ENCODE measurements around the gene CDKAL1. TPM values are rescaled to one million over a fixed set of nuclear protein-coding genes. Genes with fewer than 3 reads are reported as not detected.

CDKAL1 gene
- total and polyA plus RNA-seq, 10 of the 15 experiments (the other 5 are each of a cell fraction or from before 2014, with no cell fraction given) = 10.7 to 26.9 (median 17.3) TPM

DNA sequence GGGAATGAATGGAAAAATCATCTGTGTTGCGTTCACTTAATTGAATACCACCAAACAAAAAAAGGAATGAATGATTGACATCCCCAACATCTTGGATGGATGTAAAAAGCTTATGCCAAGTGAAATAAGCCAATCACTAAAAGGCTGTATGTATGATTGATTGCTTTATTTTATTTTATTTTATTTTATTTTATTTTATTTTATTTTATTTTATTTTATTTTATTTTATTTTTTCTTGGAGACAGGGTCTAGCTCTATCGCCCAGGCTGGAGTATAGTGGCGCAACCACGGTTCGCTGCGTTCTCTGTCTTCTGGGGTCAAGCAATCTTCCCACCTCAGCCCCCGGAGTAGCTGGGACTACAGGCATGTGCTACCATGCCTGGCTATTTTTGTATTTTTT, 263.3 kb downstream of the CDKAL1 start (continued):
- TF ChIP-seq KLF5 (IDR thresholded peaks at IDR 0.05; ENCODE audit: partially characterized antibody) = no peak
- no peak for TF ChIP-seq EED (IDR thresholded peaks at IDR 0.05; ENCODE audit: low read depth)
- TF ChIP-seq, protein P1, sequence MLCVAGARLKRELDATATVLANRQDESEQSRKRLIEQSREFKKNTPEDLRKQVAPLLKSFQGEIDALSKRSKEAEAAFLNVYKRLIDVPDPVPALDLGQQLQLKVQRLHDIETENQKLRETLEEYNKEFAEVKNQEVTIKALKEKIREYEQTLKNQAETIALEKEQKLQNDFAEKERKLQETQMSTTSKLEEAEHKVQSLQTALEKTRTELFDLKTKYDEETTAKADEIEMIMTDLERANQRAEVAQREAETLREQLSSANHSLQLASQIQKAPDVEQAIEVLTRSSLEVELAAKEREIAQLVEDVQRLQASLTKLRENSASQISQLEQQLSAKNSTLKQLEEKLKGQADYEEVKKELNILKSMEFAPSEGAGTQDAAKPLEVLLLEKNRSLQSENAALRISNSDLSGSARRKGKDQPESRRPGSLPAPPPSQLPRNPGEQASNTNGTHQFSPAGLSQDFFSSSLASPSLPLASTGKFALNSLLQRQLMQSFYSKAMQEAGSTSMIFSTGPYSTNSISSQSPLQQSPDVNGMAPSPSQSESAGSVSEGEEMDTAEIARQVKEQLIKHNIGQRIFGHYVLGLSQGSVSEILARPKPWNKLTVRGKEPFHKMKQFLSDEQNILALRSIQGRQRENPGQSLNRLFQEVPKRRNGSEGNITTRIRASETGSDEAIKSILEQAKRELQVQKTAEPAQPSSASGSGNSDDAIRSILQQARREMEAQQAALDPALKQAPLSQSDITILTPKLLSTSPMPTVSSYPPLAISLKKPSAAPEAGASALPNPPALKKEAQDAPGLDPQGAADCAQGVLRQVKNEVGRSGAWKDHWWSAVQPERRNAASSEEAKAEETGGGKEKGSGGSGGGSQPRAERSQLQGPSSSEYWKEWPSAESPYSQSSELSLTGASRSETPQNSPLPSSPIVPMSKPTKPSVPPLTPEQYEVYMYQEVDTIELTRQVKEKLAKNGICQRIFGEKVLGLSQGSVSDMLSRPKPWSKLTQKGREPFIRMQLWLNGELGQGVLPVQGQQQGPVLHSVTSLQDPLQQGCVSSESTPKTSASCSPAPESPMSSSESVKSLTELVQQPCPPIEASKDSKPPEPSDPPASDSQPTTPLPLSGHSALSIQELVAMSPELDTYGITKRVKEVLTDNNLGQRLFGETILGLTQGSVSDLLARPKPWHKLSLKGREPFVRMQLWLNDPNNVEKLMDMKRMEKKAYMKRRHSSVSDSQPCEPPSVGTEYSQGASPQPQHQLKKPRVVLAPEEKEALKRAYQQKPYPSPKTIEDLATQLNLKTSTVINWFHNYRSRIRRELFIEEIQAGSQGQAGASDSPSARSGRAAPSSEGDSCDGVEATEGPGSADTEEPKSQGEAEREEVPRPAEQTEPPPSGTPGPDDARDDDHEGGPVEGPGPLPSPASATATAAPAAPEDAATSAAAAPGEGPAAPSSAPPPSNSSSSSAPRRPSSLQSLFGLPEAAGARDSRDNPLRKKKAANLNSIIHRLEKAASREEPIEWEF (IDR thresholded peaks at IDR 0.05; ENCODE audit: insufficient replicate concordance, low read depth, low read length) = no peak
- TF ChIP-seq, protein P2, sequence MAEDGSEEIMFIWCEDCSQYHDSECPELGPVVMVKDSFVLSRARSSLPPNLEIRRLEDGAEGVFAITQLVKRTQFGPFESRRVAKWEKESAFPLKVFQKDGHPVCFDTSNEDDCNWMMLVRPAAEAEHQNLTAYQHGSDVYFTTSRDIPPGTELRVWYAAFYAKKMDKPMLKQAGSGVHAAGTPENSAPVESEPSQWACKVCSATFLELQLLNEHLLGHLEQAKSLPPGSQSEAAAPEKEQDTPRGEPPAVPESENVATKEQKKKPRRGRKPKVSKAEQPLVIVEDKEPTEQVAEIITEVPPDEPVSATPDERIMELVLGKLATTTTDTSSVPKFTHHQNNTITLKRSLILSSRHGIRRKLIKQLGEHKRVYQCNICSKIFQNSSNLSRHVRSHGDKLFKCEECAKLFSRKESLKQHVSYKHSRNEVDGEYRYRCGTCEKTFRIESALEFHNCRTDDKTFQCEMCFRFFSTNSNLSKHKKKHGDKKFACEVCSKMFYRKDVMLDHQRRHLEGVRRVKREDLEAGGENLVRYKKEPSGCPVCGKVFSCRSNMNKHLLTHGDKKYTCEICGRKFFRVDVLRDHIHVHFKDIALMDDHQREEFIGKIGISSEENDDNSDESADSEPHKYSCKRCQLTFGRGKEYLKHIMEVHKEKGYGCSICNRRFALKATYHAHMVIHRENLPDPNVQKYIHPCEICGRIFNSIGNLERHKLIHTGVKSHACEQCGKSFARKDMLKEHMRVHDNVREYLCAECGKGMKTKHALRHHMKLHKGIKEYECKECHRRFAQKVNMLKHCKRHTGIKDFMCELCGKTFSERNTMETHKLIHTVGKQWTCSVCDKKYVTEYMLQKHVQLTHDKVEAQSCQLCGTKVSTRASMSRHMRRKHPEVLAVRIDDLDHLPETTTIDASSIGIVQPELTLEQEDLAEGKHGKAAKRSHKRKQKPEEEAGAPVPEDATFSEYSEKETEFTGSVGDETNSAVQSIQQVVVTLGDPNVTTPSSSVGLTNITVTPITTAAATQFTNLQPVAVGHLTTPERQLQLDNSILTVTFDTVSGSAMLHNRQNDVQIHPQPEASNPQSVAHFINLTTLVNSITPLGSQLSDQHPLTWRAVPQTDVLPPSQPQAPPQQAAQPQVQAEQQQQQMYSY (CRISPR knock-in tag; IDR thresholded peaks at IDR 0.05) = no peak
